LHCN-M2 (cell line): ENCODE results near the gene CEP85. TPM values are rescaled to one million over a fixed set of nuclear protein-coding genes. Genes with fewer than 3 reads are reported as not detected.
A peak's percentile ranks its signal among the peaks of the same experiment; 100 is the strongest.
"Not testable (repeated sequence)": the region's sequence is repeated elsewhere in the genome, so short reads cannot be mapped to it uniquely, and the experiment has no call there.

ENCODE experiments used
- DNase-seq: peaks from one replicate; pipeline ENCODE4 v3.0.0-alpha.2; 2012; ENCODE audit warnings: low read depth
- total RNA-seq: library from RNA; depleted of rRNA; stranded (reverse); fragments of >200 nt; gene quantifications from 2 replicates; pipeline ENCODE4 v1.2.3, GENCODE V29; 2014

CEP85 gene
- total RNA-seq, 1 experiment from 2014 or later, result 20.8 TPM

DNA sequence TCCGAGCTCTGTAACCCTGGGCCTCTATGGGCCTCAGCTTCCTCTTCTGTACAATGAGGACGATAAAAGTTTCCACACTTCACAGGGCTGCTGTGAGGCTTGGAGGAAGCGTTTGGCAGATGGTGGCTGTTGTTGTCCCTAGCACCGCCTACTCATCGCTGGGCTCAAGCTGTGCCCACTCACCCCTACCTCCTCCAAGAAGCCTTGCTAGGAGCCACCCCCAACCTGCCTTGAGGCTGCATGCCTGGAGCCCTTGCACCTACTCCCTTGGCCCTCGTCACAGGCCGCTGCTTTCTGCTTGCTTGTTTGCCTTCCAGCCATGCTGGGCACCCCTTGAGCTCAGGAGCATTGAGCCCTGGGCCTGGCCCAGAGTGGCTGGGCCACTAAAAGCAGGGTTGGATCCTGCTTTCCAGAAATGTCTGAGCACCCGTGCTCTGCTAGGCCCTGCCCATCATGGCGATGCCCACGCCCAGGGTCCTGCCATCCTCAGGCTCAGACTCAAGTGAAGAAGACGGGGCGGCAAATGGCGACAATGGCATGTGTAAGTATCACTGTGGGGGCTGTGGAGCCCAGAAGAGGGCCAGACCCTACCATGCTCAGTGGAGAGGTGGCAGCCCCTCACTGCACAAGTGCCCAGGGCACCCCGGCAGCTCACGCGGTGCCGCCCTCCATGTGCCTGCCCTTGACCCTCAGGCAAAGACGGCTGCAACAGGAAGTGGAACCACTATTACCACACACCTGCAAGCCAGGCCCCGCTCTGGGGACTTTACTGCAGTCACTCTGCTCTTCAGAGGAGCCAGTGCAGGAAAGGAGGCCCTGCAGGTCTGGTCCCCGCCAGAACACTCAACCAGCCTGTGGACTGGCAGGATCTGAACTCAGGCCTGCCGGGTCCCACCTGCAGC, 55.4 kb downstream of the CEP85 start:
- DNase-seq, result no peak

DNA sequence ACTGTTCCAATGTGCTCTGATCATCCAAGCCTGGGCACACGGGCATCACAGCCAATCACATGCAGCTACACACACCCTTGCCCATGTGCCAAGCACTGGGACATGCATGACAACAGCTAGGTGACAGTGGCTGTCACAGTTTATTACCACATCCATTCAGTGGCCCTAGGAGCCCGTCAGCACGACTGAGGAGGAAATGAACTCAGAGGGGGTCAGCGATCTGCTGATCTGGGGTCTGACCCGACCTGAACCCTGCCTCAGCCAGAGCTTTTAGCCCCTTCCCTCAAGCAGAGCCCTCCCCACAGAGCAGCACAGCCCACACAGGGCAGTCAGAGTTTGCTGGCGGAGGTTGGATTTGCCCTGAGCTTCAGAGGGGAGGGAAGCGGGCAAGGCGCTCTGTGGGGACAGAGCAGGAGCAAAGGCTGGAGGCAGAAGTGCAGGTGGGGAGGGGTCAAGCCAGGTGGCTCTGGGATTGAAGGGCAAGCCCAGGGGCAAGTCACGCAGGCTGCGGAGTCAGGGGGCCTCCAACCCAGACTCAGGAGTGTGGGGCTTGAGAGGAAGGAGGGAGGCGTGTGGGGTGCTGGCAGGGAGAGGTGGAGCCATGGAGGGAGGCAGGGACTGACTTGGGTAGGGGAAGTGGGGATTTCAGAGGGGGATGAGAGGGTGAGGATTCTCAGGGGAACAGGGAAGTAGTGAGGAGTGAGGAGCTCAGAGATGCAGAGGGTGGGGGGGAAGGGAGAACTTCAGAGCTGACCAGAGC, 56.3 kb downstream of the CEP85 start:
- no peak for DNase-seq

DNA sequence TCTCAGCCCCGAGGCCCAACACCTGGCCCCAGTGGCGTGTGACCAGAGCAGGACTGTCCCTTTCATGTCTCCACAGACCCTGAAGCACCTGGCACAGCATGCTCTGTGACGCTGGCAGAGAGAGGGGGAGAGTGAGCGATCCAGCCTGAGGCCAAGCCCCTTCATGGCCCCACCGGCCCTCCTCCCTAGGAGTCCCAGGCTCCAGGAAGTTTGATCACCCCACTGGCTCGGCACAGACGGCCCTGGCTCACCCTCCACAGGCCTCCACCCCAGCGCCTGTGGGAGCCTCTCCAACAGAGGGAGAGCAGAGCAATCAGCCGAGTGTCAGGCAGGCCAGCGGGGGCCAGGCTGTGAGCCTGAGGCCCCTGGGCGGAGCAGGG, 56.9 kb downstream of the CEP85 start:
- DNase-seq, result no peak

DNA sequence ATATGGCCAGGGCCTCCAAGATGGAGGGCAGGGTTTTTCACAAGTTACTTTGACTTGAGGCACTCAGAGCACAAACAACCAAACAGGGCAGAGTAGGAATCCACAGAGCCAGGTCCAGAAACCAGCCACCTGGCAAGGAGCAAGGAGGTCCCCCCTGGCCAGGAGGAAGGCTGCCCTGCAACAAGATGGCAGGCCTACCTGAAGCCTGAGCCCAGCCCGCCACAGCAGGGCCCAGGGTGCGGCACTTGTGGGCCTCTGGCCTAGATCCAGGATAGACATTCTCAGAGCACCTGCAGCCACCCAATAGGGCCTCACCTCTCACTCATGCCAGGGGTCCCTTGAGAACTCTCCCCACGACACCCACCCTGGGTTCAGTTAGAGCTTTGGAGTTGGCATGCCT, 57.4 kb downstream of the CEP85 start:
- DNase-seq, result no peak

DNA sequence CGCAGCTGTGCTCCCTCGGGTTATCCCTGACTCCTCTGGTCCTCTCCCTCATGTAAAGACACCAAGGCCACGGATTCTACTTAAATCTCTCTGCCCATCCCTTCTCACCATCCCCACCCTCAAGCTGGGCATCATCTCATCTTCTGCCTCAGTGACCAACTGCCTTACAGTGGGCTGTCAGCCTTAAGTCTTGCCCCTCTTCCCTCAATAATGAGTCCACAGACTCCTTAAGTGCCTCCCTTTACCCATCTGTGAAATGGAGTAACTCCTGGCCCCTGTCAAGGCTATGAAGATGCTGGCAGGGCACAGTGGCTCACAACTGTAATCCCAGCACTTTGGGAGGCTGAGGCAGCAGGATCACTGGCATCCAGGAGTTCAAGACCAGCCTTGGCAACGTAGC, 57.9 kb downstream of the CEP85 start:
- DNase-seq, result no peak

DNA sequence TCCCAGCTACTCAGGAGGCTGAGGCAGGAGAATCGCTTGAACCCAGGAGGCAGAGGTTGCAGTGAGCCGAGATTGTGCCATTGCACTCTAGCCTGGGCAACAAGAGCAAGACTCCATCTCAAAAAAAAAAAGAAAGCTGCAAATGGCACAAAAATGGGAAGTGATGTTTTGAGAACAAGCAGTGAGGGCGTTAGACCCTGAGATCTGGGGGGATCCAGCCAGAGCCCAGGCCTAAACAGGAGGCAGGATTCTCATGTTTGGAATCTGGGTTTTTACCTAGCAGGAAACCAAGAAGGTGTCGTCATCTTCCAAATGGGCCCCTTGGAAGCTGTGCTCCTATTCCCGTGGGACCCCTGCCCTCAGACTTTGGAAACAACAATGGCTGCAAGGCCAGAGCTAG, 58.7 kb downstream of the CEP85 start:
- not testable (repeated sequence) for DNase-seq

DNA sequence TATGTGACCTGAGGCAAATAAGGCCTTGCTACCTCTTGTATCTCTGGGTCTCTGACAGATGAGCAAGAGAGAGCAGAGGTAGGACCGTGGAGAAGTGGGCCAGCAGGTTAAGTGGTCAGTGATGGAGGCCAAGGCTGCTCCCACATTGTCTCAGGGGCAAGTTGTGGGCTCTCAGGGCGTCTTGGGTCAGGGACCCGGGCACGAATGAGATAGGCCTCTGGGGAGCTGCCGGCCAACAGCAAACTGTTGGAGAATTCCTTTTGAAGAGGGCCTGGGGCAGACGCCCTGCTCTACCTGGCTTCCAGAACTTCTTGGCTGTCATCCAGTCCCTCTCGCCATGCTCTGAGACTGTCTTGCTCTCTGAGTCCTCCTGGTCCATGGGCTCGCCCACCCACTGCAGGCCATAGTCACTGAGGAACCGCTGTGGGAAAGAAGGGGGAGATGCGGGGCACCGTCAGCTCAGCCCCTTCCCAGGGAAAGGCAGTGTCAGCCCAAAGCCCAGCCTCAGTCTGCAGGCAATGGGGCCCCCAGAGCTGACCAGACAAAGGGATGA, 60.0 kb downstream of the CEP85 start:
- no peak for DNase-seq

DNA sequence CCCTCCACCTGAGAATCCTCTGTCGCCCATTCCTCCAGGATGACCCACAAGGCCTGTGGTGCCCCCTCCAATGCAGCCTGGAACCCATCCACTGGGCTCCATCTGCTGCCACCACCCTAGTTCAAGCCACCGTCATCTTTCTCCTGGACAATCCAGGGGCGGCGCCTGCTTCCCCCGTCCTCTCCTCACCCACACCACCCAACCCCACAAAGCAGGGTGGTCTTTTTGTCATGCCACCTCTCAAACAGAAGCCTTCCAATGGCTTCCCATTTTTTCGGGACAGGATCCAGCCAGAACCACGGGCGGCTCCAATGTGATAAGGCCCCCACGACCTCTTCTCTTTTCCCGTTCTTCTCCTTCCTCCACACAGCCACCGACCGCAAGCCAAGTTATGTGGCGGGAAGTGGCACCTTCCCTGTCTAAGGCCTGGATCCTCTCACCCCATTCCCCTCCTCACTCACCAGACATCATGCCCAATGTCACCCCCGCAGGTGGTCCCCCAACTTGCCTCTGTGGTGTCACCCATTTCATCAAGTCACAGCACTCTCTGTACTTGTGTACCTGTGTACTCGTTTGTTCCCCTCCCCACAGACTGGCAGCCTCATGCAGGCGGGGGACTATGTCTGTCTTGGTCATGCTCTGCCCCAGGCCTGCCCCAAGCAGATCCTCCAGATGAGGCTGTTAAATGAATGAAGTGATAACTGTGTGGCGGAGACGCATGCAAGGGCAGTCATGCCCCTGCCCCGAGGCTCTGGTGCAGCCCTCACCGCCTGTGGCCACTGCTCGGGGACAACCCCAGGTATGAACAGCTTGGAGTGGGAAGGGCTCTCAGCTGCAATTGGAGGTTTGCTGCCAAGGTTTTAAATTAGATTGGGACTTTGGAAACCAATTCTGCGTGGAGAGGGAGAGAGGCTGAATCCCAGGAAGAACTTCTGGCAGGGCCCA, 61.5 kb downstream of the CEP85 start:
- DNase-seq, result no peak

DNA sequence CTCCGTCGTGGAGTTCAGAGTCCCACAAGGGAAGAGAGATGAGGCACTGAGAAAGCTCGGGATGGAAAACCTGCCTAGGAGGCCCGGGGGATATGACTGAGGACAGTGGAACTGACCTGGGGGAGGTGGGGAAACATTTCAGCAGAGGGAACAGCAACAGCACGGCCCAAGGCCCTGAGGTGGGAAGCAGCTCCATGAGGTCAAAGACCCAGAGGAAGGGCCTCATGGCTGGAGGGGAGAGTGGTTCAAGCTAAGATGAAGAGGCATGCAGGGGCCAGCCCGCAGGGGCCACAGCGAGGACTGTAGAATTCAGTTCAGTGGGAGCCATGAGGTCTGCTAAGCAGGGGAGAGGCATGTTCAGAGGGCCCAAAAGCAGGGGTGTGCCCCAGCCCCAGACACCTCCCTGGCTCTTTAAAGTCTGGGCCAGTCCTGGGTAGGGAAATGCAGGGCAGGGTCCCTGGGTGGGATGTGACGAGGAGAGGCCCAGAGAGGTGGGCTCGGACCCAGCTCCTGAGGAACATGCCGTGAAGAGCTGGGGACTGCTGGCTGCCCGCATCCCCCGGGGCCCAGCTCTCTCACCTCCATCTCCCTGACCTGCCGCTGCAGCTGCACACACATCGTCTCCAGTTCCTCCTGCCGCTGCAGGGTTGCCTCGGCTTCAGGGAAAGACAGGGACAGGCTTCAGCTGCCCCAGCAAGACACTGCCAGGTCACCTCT, 62.5 kb downstream of the CEP85 start:
- DNase-seq, result no peak

DNA sequence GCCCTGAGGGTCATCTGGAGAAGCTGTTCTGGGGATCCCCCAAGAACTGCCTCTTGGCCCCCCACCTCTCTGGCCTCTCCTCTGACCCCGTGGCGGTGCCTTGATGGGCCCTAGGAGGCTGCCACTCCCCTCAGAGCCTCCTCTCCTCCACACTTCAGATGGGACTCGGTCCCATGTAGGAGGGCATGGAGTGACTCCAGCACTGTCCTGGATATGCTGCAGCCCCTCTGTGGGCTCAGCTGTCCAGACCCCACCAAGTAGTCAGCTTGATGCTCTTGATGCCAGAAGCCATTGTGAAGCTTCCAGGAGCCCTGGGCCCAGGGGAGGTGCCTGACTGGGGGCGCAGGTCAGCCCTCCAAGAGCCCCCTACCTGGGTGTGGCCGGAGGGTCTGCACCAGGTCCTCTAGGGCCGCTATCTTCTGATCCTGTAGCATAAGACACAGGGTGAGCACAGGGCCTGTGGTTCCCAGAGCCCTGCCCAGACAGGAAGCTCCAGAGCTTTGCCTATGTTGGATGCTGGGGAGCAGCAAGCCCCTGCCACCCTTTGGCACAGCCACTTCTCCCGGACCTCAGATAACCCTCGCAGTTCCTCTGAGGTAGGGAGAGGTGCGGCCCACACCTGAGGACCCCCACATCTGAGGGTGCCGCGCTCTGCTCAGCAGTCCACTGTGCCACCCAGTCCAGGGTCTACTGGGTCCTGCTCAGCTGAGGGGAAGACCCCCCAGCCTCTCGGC, 63.2 kb downstream of the CEP85 start:
- DNase-seq, result no peak

DNA sequence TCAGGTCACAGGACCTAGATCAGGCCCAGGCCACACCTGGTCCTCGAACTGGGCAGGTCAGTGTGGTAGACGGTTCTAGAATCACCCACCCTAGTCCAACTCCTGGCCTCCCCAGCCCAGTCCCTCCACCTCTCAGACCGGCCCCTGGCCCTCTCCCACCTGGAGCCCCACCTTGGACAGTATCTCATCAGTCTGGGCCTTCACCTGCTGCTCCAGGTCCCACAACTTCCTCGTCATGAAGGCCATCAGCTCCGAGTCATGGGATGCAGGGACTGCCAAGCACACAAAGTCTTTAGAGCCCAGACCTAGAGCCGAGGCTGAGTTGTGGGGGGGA, 63.8 kb downstream of the CEP85 start:
- no peak for DNase-seq

DNA sequence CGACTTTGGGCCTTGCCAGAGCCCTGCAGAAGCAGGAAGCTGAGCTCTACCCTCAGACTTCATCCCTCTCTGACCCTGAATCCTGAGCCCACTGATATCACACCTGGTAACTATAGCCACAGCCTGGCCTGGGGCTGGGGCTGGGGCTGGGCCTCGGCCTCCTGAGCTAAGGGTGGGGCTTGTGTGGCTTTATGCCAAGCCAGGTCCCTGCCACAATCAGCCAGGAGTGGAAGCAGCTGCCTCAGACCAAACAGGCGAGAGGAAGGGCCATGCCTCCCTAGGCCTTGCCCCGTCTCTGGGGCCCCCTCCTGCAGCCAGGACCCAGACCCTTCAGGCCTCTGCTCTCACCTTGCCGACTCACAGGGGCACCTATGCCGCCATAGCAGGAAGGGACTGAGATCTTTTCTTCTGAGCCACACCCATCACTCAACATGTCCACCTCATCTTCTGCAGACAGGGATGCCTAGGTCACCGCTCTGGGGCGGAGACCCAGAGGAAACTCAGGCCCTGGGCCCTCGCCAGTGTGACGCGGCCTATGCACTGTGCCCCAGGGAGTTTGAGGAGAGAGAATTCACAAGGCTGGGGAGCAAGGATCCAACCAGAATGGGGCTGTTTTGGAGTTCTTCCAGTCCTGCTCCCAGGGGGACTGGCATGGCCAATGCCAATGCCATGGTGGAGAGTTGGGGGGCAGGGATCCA, 66.7 kb downstream of the CEP85 start:
- DNase-seq, result no peak

DNA sequence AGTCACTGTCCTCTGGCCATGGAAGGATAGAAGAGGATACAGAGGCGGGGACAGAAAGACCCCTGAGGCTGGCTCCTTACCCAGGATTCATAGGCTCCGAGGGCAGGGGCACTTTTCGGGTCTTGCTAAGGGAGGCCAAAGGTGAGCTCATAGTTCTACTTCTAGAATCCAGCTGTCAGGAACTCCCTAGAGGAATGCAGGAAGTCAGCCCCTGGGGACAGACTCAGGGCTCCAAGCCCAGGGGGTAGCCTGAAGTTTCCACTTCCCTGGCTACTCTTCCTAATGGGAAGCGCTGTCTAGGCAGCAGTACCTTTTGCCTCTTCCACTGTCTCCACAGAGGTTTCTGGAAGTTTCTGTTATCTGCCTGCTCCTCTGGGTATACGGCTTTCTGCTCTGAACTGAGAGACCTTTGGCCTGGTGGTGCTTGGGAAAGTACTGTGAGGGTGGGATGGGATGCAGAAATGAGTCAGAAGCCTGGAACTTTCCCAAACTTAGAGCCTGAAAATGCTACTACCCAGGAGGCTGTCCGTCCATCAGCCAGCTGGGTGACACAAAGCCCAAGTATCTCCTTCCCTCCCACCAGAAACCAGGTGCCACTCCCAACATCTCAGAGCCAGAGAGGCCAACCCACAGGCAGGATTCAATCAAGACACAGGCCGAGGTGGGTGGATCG, 68.9 kb downstream of the CEP85 start:
- peak; percentile 77 for DNase-seq

DNA sequence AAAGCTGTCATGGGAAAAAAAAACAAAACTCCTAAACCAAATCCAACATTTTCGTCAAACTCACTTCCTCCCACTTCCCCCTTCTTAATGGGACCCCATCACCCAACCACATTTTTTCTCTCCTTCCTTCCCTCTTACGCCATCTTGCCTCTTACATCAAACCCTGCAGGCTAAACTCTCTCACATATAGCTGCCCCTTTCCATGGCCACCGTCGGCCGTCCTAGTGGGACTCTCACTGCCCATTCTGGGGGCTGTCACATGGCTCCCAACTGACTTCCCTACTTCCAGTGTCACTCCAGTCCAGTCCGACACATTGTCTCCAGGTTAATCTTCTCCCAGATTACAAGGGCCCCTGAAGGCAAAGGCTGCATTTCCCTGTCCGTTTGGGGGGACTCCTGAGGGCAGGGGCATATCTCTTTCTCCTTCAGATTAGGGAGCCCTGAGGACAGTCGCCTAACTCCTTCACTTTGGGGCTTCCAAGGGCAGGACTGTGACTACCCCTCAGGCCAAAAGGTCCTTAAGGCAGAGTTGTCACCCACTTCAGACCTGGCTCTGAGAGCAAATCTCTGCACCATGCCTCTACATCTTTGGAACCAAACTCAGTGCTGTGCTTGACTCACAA, 71.8 kb downstream of the CEP85 start:
- DNase-seq, result no peak

DNA sequence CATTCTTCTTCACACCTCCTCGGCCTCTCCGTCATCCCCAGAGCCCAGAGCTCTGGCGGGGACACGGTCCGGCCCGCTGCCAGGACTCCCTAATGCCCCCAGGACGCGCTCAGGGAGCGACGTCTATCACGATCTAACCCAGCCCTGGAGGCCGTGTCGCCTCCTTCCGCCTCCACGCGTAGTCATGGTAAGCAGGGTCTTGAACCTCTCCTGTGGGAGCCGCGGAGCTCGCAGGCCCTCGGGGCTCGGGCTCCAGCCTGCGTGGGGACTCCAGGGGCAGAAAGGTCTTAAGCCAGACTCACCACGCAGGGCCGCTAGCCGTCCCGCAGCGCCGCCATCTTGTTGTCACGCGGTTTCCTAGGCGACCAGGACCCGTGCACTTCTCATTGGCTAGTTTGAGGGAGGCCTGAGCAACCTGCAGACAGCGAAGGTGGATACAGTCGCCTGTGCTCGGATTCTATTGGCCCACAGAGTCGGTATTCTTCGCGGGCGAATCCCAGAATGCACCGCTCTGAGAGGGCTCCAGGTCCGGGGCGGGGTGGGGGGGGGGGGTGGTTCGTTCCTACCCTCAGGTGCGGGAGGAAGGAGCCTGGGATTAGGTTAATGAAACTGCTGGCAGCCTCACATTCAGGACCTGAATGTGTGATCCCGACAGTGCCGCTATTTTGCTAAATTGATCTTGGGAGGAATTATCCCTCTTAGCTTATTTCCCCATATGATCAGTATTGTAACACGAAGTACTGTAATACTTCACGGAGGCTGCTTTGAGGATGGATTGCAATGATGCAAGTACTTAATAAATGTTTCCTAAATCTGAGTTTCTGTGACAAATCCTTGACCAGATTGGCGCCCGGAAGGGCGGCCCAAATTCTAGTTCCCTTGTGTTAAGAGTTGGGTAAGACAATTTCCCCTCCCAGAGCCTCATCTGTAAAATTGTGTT, 72.6 kb downstream of the CEP85 start, which contains the start of gene UBXN11:
Gene UBXN11 (minus strand): TSS at position 347 of the 940 bp plus-strand sequence. CDS start 3,753 bp downstream, outside the sequence.
- DNase-seq, result peak; percentile 93

DNA sequence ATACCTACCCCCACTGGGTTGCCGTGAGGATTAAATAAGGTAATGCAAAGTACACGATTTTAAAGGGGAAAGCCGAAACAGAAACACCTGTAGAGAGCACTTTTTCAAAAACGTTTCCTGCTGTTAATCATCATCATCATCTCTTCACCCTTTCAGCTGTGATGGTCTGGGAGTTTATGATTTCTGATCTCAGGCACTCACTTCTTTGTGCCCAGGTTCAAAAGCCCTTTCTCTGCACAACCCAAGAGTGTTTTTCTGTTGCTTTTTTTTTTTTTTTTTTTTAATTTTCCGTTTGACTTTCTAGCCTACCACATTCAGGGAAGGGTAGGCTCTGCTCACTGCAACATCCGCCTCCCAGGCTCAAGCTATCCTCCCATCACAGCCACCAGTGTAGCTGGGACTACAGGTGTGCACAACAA, 73.4 kb downstream of the CEP85 start:
- DNase-seq, result no peak
